NCI-H1092 (cell line): ENCODE data around the gene SLC5A6.

ENCODE experiments used
- DNase-seq: peaks from one replicate; lab custom pipeline; 2025; lab: John Stamatoyannopoulos, UW

Gene SLC5A6

GRCh38 chr2:27211943-27212625, at the start of gene SLC5A6, which contains the start of gene ATRAID:
Gene SLC5A6 (minus strand): TSS chr2:27212268. CDS start chr2:27207650, 4,618 bp downstream.
Gene ATRAID (plus strand): TSS chr2:27212041. CDS start chr2:27212369, 328 bp downstream.
- peak; percentile 71 for DNase-seq

DNA sequence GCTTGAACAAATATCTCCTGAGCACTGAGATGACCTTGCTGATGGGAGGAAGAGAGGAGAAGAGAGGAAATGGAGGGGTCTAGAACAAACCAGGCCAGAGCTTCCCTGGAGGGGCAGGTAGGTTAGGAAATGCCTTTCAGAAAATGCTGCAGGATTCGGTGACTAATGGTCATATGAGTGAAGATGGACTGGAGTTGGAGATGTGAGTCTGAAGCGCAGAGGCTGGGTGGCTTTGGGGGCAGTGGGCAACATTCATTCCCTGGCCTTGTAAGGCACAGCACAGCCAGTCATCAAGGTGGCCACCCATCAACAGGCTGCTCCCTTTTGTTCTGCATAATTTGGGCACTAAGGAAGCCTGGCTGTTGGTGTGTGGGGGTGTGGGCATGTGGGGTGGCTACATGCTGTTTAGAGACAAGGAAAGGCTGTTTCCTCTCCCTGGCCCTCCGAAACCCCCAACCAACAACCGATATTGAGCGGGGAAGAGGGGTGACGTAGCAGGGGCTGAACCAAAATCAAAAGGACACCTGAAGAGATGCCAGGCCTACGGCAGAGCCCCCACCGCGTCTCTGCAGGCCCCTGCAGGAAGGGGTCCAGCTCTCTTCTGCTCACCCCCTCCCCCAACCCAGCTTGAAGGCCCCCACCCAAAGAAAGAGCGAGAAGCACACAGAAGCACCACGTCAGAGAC, 49.3 kb upstream of the SLC5A6 start:
- DNase-seq: no peak

DNA sequence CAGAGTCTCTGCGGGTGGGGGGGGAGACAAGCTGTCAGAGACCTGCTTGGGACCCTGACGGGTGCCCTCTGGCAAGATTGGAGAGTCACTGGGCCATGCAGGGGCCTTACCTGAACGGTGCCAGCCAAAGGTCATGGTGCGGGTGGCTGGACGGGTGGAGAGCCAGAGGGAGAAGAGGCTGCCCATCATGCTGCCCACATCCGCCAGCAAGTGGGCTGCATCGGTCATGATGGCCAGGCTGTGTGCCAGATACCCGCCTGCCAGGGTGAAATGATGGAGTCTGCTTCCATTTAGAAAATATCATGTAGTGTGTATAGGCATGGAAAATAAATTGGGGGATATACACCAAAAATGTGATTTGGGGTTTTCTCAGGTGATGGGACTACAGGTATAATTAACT, 46.0 kb upstream of the SLC5A6 start:
- no peak for DNase-seq

- no peak for DNase-seq
Measured at GRCh38 chr2:27256855-27257454, 44.9 kb upstream of the SLC5A6 start.

DNA sequence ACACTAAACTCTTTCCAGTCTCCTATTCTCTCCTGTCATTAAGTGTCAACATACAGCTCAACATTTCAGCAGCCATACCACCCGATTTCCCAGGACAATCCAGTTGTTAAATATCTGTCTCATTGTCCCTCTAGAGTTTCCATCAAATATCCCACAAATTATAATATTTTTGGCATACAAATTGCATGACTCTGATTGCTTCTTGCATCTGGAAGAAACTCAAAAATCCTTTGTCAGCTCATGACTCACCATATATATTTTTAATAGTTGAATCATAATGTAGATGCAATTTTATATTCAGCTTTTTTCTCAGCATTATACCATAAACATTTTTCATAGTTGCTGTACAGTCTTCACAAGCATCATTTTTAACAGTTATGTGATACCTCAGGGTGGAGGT, 43.6 kb upstream of the SLC5A6 start:
- DNase-seq: no peak

DNA sequence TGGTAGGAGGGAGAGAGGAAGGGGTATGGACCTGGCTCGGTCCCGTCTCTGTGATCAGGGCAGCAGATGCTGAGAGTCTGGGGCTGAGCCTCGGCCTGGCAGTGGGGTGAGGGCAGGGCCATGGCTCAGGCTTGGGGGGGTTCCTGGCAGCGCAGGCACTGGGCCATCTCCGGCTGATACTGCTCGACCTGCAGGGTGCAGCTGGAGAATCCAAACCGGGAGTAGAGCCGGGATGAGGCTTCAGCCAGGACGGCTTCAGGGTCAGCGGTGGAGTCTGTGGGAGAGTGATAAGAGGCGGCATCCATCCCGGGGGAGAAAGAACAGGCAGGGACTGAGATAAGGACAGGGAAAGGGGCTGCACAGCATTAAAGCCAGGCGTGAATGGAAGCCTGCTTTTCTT, 43.1 kb upstream of the SLC5A6 start:
- no peak for DNase-seq

DNA sequence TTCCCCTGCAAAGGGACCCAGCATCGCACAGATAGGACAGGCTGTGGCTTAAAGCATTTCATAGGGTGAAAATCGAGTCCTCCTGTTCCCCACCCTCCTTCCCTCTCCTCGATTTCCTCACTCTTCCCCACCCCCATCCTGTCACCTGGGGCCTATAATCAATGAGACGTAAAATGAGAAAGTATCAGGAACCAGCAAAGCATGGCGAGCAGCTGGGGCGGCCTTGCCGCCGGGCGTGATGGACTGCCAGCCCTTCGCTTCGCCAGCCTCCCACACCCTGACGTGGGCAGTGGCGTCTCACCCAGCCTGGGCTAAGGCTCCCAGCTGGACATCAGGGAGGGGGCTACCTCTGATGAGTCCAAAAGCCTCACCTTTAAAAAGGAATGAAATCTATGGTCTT, 39.7 kb upstream of the SLC5A6 start:
- no peak for DNase-seq

- no peak for DNase-seq
Measured at GRCh38 chr2:27250652-27251379, 38.7 kb upstream of the SLC5A6 start.

- DNase-seq: no peak
Measured at GRCh38 chr2:27249891-27250651, 38.0 kb upstream of the SLC5A6 start.

- no peak for DNase-seq
Measured at GRCh38 chr2:27249159-27249890, 37.3 kb upstream of the SLC5A6 start.

- no peak for DNase-seq
Measured at GRCh38 chr2:27247893-27248292, 35.8 kb upstream of the SLC5A6 start.

- no peak for DNase-seq
Measured at GRCh38 chr2:27245626-27246025, 33.6 kb upstream of the SLC5A6 start.

DNA sequence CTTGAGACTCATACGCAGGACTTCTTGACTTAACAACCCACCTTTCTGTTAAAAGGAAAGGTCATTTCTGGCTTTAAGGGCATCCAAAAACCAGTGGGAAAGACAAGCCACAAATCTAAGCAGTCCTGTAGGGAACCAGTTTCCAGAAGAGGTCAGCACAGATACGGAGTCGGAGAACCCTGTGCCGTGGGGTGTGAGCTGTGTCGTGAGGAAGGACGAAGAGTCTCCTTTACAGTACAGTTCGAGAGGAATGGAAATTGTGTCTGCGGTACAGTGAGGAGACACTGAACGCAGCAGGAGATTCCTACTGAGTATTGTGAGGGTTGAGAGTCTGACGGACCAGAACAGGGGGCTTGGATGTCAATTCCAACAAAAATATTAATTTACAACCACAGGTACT, 33.0 kb upstream of the SLC5A6 start:
- DNase-seq: no peak

- no peak for DNase-seq
Measured at GRCh38 chr2:27243391-27244130, 31.5 kb upstream of the SLC5A6 start.

GRCh38 chr2:27242614-27242951, 30.5 kb upstream of the SLC5A6 start:
- DNase-seq: no peak

GRCh38 chr2:27241761-27242613, 29.9 kb upstream of the SLC5A6 start:
- DNase-seq: no peak

DNA sequence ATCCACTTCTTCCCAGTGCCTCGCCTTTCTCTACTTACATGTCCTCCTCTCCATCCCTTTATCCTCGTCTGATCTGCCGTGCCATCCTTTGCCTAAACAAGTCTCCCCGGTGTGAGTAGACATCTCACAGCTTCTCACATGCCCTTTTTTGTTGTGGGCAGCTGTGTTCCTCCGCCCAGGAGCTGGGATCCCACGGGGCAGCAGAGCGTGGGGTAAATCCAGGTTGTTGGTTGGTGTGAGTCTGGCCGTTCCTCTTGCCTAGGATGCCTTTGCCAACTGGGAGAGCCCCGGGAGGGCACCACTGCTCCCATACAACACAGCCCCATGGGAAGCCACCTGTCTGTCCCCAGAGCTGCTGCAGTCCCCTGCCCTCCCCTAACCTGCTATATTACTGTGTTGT, 28.3 kb upstream of the SLC5A6 start:
- DNase-seq: no peak

DNA sequence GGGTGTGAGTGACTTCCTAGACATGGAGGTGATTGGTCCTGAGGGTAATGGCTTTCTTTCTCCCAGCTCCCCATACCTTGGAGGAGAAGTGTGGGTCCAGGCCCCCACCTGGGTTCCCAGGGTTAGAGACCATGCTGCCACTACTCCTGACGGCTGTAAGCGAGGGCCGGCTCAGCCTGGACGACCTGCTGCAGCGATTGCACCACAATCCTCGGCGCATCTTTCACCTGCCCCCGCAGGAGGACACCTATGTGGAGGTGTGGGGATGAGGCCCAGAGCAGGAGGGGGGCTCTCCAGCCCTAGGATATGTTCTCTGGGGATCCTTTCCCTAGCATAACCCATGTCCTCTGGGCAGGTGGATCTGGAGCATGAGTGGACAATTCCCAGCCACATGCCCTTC, 26.9 kb upstream of the SLC5A6 start:
- DNase-seq: no peak

GRCh38 chr2:27237341-27237945, 25.4 kb upstream of the SLC5A6 start:
- no peak for DNase-seq
